K562 (cell line): Measurements from ENCODE around the gene SLC12A9. TPM values are rescaled to one million over a fixed set of nuclear protein-coding genes. Genes with fewer than 3 reads are reported as not detected.

Source experiments
- JUND ChIP-seq, 2 experiments: IDR thresholded peaks; 2 replicates in 1 of 2; 3 replicates in 1 of 2; pipeline ENCODE4 v1.6.1; 2011; ENCODE audit warnings: borderline replicate concordance in 2 of 2, low read depth in 2 of 2, low read length in 2 of 2, improper control_type of control experiment in 1 of 2, missing biosample characterization in 1 of 2, missing genetic modification characterization in 1 of 2, missing genetic modification reagents in 1 of 2
- KDM4B ChIP-seq, 2 experiments: fragments of 450-650 bp in 1 of 2; sonication (generic) in 1 of 2; IDR thresholded peaks; 2 replicates each; pipeline ENCODE4 v1.6.1; 2016 to 2017; ENCODE audit warnings: borderline replicate concordance in 2 of 2, antibody characterized with exemption in 1 of 2, low read depth in 1 of 2, mild to moderate bottlenecking in 1 of 2
- LARP7 ChIP-seq: fragments of 450-650 bp; IDR thresholded peaks from 2 replicates; pipeline ENCODE4 v1.6.1; 2016
- MXI1 ChIP-seq: IDR thresholded peaks from 2 replicates; pipeline ENCODE4 v1.6.1; 2011; ENCODE audit warnings: low read depth, mild to moderate bottlenecking, improper control_type of control experiment, low read length
- NCOA2 ChIP-seq, 2 experiments: fragments of 450-650 bp; IDR thresholded peaks; 2 replicates each; pipeline ENCODE4 v1.6.1; 2018; ENCODE audit warnings: mild to moderate bottlenecking in 2 of 2, moderate library complexity in 1 of 2; ENCODE audit not compliant: partially characterized antibody in 2 of 2
- SIN3A ChIP-seq, 2 experiments: fragments of 150-350 bp in 1 of 2; IDR thresholded peaks; 2 replicates each; pipeline ENCODE4 v1.6.1; 2011 to 2016; ENCODE audit warnings: borderline replicate concordance in 2 of 2, low read depth in 2 of 2, low read length in 2 of 2, mild to moderate bottlenecking in 2 of 2, moderate library complexity in 2 of 2; ENCODE audit not compliant: control insufficient read depth in 1 of 2
- ZNF124 ChIP-seq: sonication (generic); formaldehyde crosslinking; IDR thresholded peaks from 2 replicates; pipeline ENCODE4 v1.8.1; 2022; ENCODE audit warnings: missing genetic modification reagents
- polyA plus RNA-seq, 8 experiments: library from polyadenylated mRNA; depleted of rRNA in 4 of 8; stranded (reverse) in 5 of 8; unstranded in 3 of 8; fragments of >200 nt; fragmentation: Nextera tagmentation in 2 of 8; fragmentation: Illumina TruSeq in 1 of 8; extraction: Ambion mirVana in 2 of 8; extraction: Trizol in 1 of 8; gene quantifications; 2 replicates each; pipeline versions ENCODE4 v1.2.1 to v1.2.3, GENCODE V29; 2011 to 2014; ENCODE audit warnings: inconsistent platforms in 1 of 8, missing spikeins in 1 of 8
- total RNA-seq, 7 experiments: library from RNA; depleted of rRNA in 6 of 7; stranded (reverse); fragments of >200 nt in 6 of 7; fragmentation: Illumina TruSeq in 2 of 7; extraction: Trizol in 2 of 7; gene quantifications; 2 replicates each; pipeline versions ENCODE4 v1.2.1 to v1.2.3, GENCODE V29; 2011 to 2021; ENCODE audit warnings: low replicate concordance in 1 of 7
- TF ChIP-seq, protein P1 (sequence below), 2 experiments: fragments of 450-650 bp in 1 of 2; IDR thresholded peaks; 2 replicates each; pipeline ENCODE4 v1.6.1; 2011 to 2017; ENCODE audit warnings: low read depth in 2 of 2, antibody characterized with exemption in 1 of 2, borderline replicate concordance in 1 of 2, low read length in 1 of 2, mild to moderate bottlenecking in 1 of 2, mixed read lengths in 1 of 2; ENCODE audit not compliant: control insufficient read depth in 1 of 2
- TF ChIP-seq, protein P2 (sequence below): fragments of 450-650 bp; IDR thresholded peaks from 2 replicates; pipeline ENCODE4 v1.6.1; 2016; ENCODE audit warnings: low read depth, mild to moderate bottlenecking, moderate library complexity
- TF ChIP-seq, protein P3 (sequence below): fragments of 200-800 bp; sonication (Bioruptor generic); IDR thresholded peaks from 2 replicates; pipeline ENCODE4 v1.6.1; 2016; ENCODE audit warnings: missing genetic modification characterization, missing compliant biosample characterization

The SLC12A9 gene
- total and polyA plus RNA-seq, 9 of the 15 experiments (the other 6 are each of a cell fraction or from before 2014, with no cell fraction given): 0.06 to 20.2 (median 10.7) TPM

GRCh38 chr7:100874577-100875355 is 22.3 kb downstream of the SLC12A9 start, which contains the start of gene SRRT (continued):
- TF ChIP-seq JUND (IDR thresholded peaks at IDR 0.05; ENCODE audit: borderline replicate concordance, low read depth, low read length) (peak; percentile 73; the same call in 1 of the 2 replicates), JUND (tag; IDR thresholded peaks at IDR 0.05; ENCODE audit: borderline replicate concordance, low read depth, low read length) (peak; percentile 47; the same call in 1 of the 3 replicates), NCOA2 (IDR thresholded peaks at IDR 0.05; ENCODE audit: partially characterized antibody in 2 of 2) (no peak), KDM4B (IDR thresholded peaks at IDR 0.05; ENCODE audit: borderline replicate concordance in 2 of 2, low read depth in 1 of 2) (peak in 1 of 2 experiments; percentile 69; a peak in 1 of 4 replicates), MXI1 (peak; percentile 64; the same call in 1 of the 2 replicates), SIN3A (IDR thresholded peaks at IDR 0.05; ENCODE audit: borderline replicate concordance in 2 of 2, control insufficient read depth in 1 of 2, low read depth in 2 of 2, low read length in 2 of 2) (peak in 1 of 2 experiments; percentile 75; a peak in 2 of 4 replicates), ZNF124 (CRISPR knock-in tag) (no peak), LARP7 (no peak)
- TF ChIP-seq, protein P1, sequence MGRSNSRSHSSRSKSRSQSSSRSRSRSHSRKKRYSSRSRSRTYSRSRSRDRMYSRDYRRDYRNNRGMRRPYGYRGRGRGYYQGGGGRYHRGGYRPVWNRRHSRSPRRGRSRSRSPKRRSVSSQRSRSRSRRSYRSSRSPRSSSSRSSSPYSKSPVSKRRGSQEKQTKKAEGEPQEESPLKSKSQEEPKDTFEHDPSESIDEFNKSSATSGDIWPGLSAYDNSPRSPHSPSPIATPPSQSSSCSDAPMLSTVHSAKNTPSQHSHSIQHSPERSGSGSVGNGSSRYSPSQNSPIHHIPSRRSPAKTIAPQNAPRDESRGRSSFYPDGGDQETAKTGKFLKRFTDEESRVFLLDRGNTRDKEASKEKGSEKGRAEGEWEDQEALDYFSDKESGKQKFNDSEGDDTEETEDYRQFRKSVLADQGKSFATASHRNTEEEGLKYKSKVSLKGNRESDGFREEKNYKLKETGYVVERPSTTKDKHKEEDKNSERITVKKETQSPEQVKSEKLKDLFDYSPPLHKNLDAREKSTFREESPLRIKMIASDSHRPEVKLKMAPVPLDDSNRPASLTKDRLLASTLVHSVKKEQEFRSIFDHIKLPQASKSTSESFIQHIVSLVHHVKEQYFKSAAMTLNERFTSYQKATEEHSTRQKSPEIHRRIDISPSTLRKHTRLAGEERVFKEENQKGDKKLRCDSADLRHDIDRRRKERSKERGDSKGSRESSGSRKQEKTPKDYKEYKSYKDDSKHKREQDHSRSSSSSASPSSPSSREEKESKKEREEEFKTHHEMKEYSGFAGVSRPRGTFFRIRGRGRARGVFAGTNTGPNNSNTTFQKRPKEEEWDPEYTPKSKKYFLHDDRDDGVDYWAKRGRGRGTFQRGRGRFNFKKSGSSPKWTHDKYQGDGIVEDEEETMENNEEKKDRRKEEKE (IDR thresholded peaks at IDR 0.05; ENCODE audit: borderline replicate concordance in 1 of 2, control insufficient read depth in 1 of 2, low read depth in 2 of 2, low read length in 1 of 2): 0 out of 4 replicates have a peak, but pooled peaks of 1 of the 2 experiments have one; percentile 39
- TF ChIP-seq, protein P2, sequence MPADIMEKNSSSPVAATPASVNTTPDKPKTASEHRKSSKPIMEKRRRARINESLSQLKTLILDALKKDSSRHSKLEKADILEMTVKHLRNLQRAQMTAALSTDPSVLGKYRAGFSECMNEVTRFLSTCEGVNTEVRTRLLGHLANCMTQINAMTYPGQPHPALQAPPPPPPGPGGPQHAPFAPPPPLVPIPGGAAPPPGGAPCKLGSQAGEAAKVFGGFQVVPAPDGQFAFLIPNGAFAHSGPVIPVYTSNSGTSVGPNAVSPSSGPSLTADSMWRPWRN: no peak
- TF ChIP-seq, protein P3, sequence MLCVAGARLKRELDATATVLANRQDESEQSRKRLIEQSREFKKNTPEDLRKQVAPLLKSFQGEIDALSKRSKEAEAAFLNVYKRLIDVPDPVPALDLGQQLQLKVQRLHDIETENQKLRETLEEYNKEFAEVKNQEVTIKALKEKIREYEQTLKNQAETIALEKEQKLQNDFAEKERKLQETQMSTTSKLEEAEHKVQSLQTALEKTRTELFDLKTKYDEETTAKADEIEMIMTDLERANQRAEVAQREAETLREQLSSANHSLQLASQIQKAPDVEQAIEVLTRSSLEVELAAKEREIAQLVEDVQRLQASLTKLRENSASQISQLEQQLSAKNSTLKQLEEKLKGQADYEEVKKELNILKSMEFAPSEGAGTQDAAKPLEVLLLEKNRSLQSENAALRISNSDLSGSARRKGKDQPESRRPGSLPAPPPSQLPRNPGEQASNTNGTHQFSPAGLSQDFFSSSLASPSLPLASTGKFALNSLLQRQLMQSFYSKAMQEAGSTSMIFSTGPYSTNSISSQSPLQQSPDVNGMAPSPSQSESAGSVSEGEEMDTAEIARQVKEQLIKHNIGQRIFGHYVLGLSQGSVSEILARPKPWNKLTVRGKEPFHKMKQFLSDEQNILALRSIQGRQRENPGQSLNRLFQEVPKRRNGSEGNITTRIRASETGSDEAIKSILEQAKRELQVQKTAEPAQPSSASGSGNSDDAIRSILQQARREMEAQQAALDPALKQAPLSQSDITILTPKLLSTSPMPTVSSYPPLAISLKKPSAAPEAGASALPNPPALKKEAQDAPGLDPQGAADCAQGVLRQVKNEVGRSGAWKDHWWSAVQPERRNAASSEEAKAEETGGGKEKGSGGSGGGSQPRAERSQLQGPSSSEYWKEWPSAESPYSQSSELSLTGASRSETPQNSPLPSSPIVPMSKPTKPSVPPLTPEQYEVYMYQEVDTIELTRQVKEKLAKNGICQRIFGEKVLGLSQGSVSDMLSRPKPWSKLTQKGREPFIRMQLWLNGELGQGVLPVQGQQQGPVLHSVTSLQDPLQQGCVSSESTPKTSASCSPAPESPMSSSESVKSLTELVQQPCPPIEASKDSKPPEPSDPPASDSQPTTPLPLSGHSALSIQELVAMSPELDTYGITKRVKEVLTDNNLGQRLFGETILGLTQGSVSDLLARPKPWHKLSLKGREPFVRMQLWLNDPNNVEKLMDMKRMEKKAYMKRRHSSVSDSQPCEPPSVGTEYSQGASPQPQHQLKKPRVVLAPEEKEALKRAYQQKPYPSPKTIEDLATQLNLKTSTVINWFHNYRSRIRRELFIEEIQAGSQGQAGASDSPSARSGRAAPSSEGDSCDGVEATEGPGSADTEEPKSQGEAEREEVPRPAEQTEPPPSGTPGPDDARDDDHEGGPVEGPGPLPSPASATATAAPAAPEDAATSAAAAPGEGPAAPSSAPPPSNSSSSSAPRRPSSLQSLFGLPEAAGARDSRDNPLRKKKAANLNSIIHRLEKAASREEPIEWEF: no peak
